Psoas muscle (tissue), 8 donors: ENCODE data around the gene TRMT61A. TPM values are rescaled to one million over a fixed set of nuclear protein-coding genes. Genes with fewer than 3 reads are reported as not detected.
A peak's percentile ranks its signal among the peaks of the same experiment; 100 is the strongest.

ENCODE experiments used
- ATAC-seq, 4 donors: fragments of 200-7000 bp; cut with Tn5 transposase; one replicate each; pipeline ENCODE4 v1.9.1; 2020; ENCODE audit warnings: moderate library complexity in 3 of 4, mild to moderate bottlenecking in 2 of 4
- DNase-seq, 2 donors: peaks; one replicate each; pipeline ENCODE4 v3.0.0-alpha.2; 2020
- H3K27ac ChIP-seq: fragments of 200-600 bp; one replicate; pipeline ENCODE4 v1.8.0; 2022
- H3K27me3 ChIP-seq, 3 donors: fragments of 200-600 bp in 1 of 3; one replicate each; pipeline versions ENCODE4 v1.6.1 to v1.8.0; 2013 to 2022; ENCODE audit warnings: low read length in 2 of 3, mild to moderate bottlenecking in 2 of 3, moderate library complexity in 1 of 3; ENCODE audit not compliant: insufficient read depth in 3 of 3
- H3K36me3 ChIP-seq, 2 donors: fragments of 200-600 bp in 1 of 2; one replicate each; pipeline versions ENCODE4 v1.6.1 to v1.8.0; 2013 to 2022; ENCODE audit warnings: low read depth in 1 of 2, mild to moderate bottlenecking in 1 of 2, moderate library complexity in 1 of 2; ENCODE audit not compliant: insufficient read depth in 1 of 2
- H3K4me1 ChIP-seq: fragments of 200-600 bp; one replicate; pipeline ENCODE4 v1.8.0; 2022
- H3K4me3 ChIP-seq: fragments of 200-600 bp; one replicate; pipeline ENCODE4 v1.8.0; 2022; ENCODE audit warnings: mild to moderate bottlenecking
- H3K9me3 ChIP-seq: fragments of 200-600 bp; one replicate; pipeline ENCODE4 v1.8.0; 2022
- WGBS, 3 donors: extraction: QIAGEN DNeasy Blood & Tissue Kit; methylation state at CpG; one replicate each; pipeline versions ENCODE4 v1.1.6 to v1.1.7; 2013; 5-methylcytosine and 5-hydroxymethylcytosine counted together
- intact Hi-C, 2 donors: fragments of 100-400 bp; cut with DNase I; formaldehyde crosslinking; loops; one replicate each; pipeline versions ENCODE4 v1.11.0 to v1.14.2; 2022
- polyA plus RNA-seq, 3 donors: library from polyadenylated mRNA; stranded (reverse); fragments of 200-250 nt; gene quantifications; one replicate each; pipeline ENCODE4 v1.2.3, GENCODE V29; 2013
- total RNA-seq, 4 donors: library from RNA; stranded (reverse); fragmentation: NEBNext Ultra II Directional in 2 of 4; extraction: Animal tissue kit (Norgen Biotek cat#: 25700) in 2 of 4; gene quantifications; one replicate each; pipeline versions ENCODE4 v1.2.1 to v1.2.4, GENCODE V29; 2021 to 2023
- TF ChIP-seq, protein P1 (sequence below): fragments of 200-600 bp; IDR thresholded peaks from one replicate; pipeline ENCODE4 v1.8.0; 2022; ENCODE audit warnings: antibody characterized with exemption
- donor health status: healthy with polysubstance abuse.
- donor health status: DM: no; HTN: no; CAD: no; lungs with moderate emphysema.
- donor health status: Bipolar disorder and iron deficiency.
- donor health status: healthy.
- donor health status: DM: yes; HTN: yes; CAD: no.
- donor health status: DM: no; HTN: no; CAD: no.
- donor health status: DM: no; HTN: no; CAD: no.
- donor health status: DM: yes; HTN: yes; CAD: no.

The TRMT61A gene
- total and polyA plus RNA-seq, 7 donors, result 6.5 to 29.5 (median 12.7) TPM

DNA sequence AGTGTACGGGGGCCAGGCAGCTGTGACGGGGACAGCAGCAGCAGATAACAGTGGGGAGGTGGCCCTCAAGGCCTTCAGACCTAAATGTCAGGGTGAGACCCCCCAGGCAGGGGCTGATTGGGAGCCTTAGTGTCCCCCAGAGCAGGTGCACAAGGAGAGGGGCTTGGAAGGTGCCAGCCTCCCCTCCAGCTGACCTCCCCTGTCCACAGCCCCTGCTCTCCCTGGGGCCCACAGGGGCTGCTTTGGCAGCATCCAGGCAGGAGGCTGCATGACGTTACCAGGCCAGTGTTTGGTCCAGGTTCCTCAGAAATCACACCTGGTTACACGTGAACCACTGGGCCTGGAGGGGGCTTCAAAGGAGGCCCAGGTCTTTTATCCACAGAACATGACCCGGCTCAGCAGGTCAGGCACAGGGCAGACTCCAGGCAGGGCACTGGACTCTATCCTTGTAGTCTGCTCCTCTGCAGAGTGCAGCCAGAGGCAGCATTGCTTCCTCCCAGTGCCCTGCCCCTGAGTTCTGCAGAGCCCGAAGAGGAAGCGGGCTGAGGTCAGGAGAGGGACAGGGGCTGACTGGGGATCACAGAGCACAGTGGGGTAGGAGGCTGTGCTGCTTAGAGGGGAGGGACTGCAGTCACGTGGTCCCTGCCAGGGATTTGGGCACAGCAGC lies 2.6 kb upstream of the TRMT61A start:
- H3K9me3 ChIP-seq, result no peaks in the 10 kb centered on the region
- no peak overlapping the region for H3K27ac ChIP-seq
- ATAC-seq (no peak), DNase-seq (no peak)
- H3K27me3 ChIP-seq, result peaks cover 0 to 16% (median 9%) of the 10 kb centered on the region in 3 donors
- H3K4me1 ChIP-seq, result peaks cover 24% of the 10 kb centered on the region
- intact Hi-C loops, result no loop called here
- peaks cover 0 to 12% of the 10 kb centered on the region in 2 donors for H3K36me3 ChIP-seq
- TF ChIP-seq, protein P1, sequence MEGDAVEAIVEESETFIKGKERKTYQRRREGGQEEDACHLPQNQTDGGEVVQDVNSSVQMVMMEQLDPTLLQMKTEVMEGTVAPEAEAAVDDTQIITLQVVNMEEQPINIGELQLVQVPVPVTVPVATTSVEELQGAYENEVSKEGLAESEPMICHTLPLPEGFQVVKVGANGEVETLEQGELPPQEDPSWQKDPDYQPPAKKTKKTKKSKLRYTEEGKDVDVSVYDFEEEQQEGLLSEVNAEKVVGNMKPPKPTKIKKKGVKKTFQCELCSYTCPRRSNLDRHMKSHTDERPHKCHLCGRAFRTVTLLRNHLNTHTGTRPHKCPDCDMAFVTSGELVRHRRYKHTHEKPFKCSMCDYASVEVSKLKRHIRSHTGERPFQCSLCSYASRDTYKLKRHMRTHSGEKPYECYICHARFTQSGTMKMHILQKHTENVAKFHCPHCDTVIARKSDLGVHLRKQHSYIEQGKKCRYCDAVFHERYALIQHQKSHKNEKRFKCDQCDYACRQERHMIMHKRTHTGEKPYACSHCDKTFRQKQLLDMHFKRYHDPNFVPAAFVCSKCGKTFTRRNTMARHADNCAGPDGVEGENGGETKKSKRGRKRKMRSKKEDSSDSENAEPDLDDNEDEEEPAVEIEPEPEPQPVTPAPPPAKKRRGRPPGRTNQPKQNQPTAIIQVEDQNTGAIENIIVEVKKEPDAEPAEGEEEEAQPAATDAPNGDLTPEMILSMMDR, result no peak
- WGBS, 3 donors, result 68 to 76% (median 71%) methylated on average over 8 of the region's 8 CpGs
- no peak overlapping the region for H3K4me3 ChIP-seq

DNA sequence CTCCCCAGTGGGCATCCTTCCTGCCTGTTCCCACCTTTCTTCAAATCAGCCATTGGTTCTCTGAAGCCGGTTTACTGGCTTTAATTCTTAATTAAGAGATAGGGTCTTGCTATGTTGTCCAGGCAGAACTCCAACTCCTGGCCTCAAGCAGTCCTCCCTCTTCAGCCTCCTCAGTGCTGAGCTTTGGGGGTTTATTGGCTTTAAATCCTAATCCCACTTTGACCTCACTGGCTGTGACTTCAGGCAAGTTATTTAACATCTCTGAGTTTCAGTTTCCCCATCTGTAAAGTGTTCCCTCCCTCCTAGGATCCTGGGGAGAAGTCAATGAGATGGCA lies 2.1 kb upstream of the TRMT61A start:
- H3K9me3 ChIP-seq, result no peaks in the 10 kb centered on the region
- H3K27me3 ChIP-seq, result peaks cover 0 to 11% (median 5%) of the 10 kb centered on the region in 3 donors
- WGBS, 3 donors, result 69 to 89% (median 86%) methylated on average over 1 of the region's 1 CpG
- H3K36me3 ChIP-seq, result peaks cover 0 to 12% of the 10 kb centered on the region in 2 donors
- intact Hi-C loops, result no loop called here
- H3K4me3 ChIP-seq, result no peak overlapping the region
- no peak overlapping the region for H3K27ac ChIP-seq
- DNase-seq (no peak), ATAC-seq (no peak)
- H3K4me1 ChIP-seq, result peaks cover 24% of the 10 kb centered on the region
- TF ChIP-seq, protein P1, result no peak

DNA sequence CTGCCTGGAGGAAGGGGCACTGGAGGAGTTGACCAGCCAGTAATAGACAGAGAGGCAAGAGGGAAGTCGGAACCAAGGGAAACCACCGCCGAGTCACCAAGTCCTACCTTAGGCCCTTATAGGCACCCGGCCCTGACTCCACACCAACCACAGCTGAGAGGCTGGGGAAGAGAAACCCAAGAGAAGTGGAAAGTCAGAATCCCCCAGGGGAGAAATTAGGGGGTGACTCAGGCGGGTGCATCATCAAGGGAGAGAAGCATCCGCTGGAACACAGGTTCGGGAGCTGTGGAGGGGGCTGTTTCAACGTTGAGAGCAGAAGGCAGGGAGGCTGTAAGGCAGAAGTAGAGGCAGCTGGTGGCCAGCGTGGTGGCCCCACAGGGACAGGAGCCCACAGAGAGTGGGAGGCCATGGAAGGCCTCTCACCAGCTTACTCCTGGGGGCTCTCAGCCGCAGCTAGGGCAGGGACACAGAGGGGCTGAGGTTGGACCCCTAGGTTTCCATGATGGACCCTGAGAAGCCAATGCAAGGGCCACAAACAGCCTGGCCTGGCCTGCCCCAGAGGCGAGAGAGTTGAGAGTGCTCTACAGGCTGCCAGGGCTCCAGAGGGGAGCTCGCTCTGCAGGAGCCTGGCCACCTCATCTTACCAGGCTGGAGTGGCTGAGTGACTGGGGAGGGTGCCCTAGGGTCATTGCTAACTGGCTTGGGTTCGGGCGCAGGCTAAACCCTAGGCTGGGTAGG lies 1.4 kb upstream of the TRMT61A start:
- Histone ChIP-seq H3K27me3 (peaks cover 0 to 7% (median 0%) of the 10 kb centered on the region in 3 donors), H3K9me3 (no peaks in the 10 kb centered on the region), H3K4me3 (peak overlapping the region; percentile 84), H3K27ac (peak overlapping the region; percentile 88), H3K4me1 (peaks cover 24% of the 10 kb centered on the region), H3K36me3 (peaks cover 0 to 16% of the 10 kb centered on the region in 2 donors)
- intact Hi-C loops, result no loop called here
- 74 to 83% (median 75%) methylated on average over 14 of the region's 14 CpGs for WGBS, 3 donors
- TF ChIP-seq, protein P1, result no peak
- peak in 3 of 4 donors; percentile 1 to 2 (median 1) for ATAC-seq
- no peak for DNase-seq

DNA sequence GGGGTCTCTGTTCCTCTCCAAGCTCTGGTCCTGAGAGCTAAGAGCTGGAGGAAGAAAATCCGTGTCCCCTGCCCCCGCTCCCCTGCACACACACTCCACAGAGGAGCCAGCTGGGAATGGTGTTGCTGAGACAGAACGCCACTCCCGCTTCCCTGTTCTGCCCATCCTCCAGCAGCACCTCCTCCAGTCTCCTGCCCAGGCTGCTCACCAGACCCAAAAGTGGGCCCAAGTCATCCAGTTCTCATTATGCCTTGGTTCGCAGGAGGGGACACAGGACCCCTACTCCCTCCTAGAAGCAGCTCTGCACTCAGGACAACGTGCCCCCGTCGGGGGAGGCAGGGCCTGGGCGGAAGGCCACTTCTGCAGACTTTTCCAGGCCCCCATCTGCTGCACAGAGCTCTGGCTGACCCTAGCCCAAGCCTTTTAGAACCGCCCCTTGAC lies 830 bp upstream of the TRMT61A start:
- H3K4me3 ChIP-seq, result peak overlapping the region; percentile 84
- 29 to 45% (median 35%) methylated on average over 10 of the region's 10 CpGs for WGBS, 3 donors
- peak in 1 of 2 donors; percentile 21 for DNase-seq

More for the DNA sequence above, 830 bp upstream of the TRMT61A start:
- intact Hi-C loops, result no loop called here
- peaks cover 0 to 2% (median 0%) of the 10 kb centered on the region in 3 donors for H3K27me3 ChIP-seq
- TF ChIP-seq, protein P1, result no peak
- H3K4me1 ChIP-seq, result peaks cover 20% of the 10 kb centered on the region
- ATAC-seq, result peak in 3 of 4 donors; percentile 9 to 51 (median 29)
- H3K27ac ChIP-seq, result peak overlapping the region; percentile 88
- peaks cover 0 to 22% of the 10 kb centered on the region in 2 donors for H3K36me3 ChIP-seq
- H3K9me3 ChIP-seq, result no peaks in the 10 kb centered on the region
